Measurements from ENCODE around the gene KCNIP2.

The KCNIP2 gene

GRCh38 chr10:101851411-101852116 is 8.0 kb upstream of the KCNIP2 start:
- DNase-seq = no peak

GRCh38 chr10:101850749-101851148 is 7.1 kb upstream of the KCNIP2 start:
- DNase-seq = no peak

GRCh38 chr10:101848894-101849351 is 5.3 kb upstream of the KCNIP2 start:
- no peak for DNase-seq

- DNase-seq = no peak
These were observed 4.8 kb upstream of the KCNIP2 start for GRCh38 chr10:101848408-101848807.

- peak; percentile 82 for DNase-seq
These were observed 2.3 kb upstream of the KCNIP2 start for GRCh38 chr10:101845893-101846292.

- DNase-seq = no peak
These were observed 1.8 kb downstream of the KCNIP2 start for GRCh38 chr10:101841826-101842225.

GRCh38 chr10:101840741-101841453 is 2.7 kb downstream of the KCNIP2 start:
- DNase-seq = peak; percentile 58

GRCh38 chr10:101840102-101840684 is 3.4 kb downstream of the KCNIP2 start:
- peak; percentile 37 for DNase-seq

- DNase-seq = peak; percentile 30
These were observed 4.1 kb downstream of the KCNIP2 start for GRCh38 chr10:101839416-101840063.

- no peak for DNase-seq
These were observed 4.6 kb downstream of the KCNIP2 start for GRCh38 chr10:101839002-101839401.

GRCh38 chr10:101838416-101838970 is 5.1 kb downstream of the KCNIP2 start:
- no peak for DNase-seq

GRCh38 chr10:101837748-101838147 is 5.9 kb downstream of the KCNIP2 start:
- no peak for DNase-seq

GRCh38 chr10:101835362-101835761 is 8.2 kb downstream of the KCNIP2 start:
- peak; percentile 10 for DNase-seq

- no peak for DNase-seq
These were observed 9.3 kb downstream of the KCNIP2 start for GRCh38 chr10:101834341-101834740.

GRCh38 chr10:101833466-101833865 is 10.1 kb downstream of the KCNIP2 start:
- DNase-seq = no peak

- no peak for DNase-seq
These were observed 11.3 kb downstream of the KCNIP2 start for GRCh38 chr10:101832325-101832771.

GRCh38 chr10:101831169-101831811 is 12.3 kb downstream of the KCNIP2 start:
- DNase-seq = no peak

GRCh38 chr10:101830322-101831168 is 13.1 kb downstream of the KCNIP2 start:
- DNase-seq = peak; percentile 78

- peak; percentile 55 for DNase-seq
These were observed 13.9 kb downstream of the KCNIP2 start for GRCh38 chr10:101829561-101830315.

- DNase-seq = no peak
These were observed 14.6 kb downstream of the KCNIP2 start for GRCh38 chr10:101828766-101829551.
